Measurements from ENCODE around the gene MYLK. TPM values are rescaled to one million over a fixed set of nuclear protein-coding genes. Genes with fewer than 3 reads are reported as not detected.
A peak's percentile ranks its signal among the peaks of the same experiment; 100 is the strongest.
"Not testable (repeated sequence)": the region's sequence is repeated elsewhere in the genome, so short reads cannot be mapped to it uniquely, and the experiment has no call there.

The MYLK gene
- total and polyA plus RNA-seq, 9 donors = 16.4 to 34.5 (median 27.0) TPM

DNA sequence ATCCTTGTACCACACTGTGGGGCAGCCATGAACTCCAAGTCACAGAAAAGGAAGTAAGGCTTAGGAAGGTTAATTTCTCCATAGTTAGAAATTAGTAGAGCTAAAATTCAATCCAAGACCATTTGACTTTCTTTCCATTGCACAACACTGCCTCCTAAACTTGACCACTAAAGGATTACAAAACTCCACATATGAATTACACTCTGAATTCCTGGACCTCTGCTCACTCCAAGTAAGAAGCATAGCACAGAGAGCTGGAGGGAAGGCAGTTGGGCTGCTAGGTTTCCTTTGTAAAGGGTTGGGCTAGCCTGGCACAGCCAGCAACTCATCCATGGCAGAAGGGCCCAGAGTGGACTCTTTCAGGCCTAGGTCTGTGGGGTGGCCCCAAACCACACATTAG, 134.4 kb downstream of the MYLK start:
- no peaks in the 10 kb centered on the region for H3K4me1 ChIP-seq (ENCODE audit: control insufficient read depth, insufficient read depth, low read length)
- H3K4me3 ChIP-seq (ENCODE audit: low read length) = no peak overlapping the region
- no peaks in the 10 kb centered on the region for H3K9me3 ChIP-seq (replicated peaks; ENCODE audit: control insufficient read depth, low read depth, low read length)
- H3K27ac ChIP-seq (ENCODE audit: low read length) = no peak overlapping the region
- DNase-seq = no peak
- H3K27me3 ChIP-seq (ENCODE audit: control insufficient read depth, insufficient read depth, low read length) = no peaks in the 10 kb centered on the region
- H3K36me3 ChIP-seq (ENCODE audit: control insufficient read depth, insufficient read depth, low read length) = no peaks in the 10 kb centered on the region

DNA sequence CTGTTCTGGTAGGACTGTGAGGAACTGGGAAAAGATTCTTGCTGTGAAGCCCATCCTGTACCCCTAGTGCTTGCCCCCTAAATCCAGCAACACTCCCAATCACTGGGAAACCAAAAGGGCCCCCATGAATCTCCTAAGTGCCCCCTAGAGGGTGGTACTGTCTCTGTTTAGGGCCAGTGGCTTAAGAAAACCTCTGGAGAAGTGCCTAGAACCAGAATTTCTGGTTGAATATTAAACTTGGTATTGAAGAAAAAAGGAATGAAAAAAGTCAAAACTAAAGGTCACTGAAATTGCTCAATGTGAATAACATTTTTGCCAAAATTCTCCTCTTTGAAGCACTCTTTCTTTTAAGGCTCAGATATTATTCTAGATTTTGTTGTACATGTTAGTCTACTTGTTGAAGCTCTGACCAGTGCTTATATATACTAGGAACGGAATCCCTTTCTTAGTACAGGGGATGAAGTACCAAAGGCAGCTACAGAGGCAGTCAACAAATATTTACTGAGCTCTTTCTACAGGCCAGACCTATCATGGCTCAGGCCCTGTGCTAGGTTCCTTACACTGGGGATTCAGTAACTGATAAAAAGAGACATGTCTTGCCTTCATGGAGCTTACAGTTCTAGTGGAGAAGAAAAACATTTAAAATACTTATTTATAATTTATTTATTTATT, 138.8 kb downstream of the MYLK start:
- Histone ChIP-seq H3K36me3 (ENCODE audit: control insufficient read depth, insufficient read depth, low read length) (no peaks in the 10 kb centered on the region), H3K4me3 (ENCODE audit: low read length) (no peak overlapping the region), H3K27ac (ENCODE audit: low read length) (no peak overlapping the region), H3K9me3 (replicated peaks; ENCODE audit: control insufficient read depth, low read depth, low read length) (no peaks in the 10 kb centered on the region), H3K4me1 (ENCODE audit: control insufficient read depth, insufficient read depth, low read length) (no peaks in the 10 kb centered on the region), H3K27me3 (ENCODE audit: control insufficient read depth, insufficient read depth, low read length) (no peaks in the 10 kb centered on the region)
- WGBS (ENCODE audit: insufficient coverage) = no CpG with 5 or more reads among the region's 1 CpG
- no peak for DNase-seq

DNA sequence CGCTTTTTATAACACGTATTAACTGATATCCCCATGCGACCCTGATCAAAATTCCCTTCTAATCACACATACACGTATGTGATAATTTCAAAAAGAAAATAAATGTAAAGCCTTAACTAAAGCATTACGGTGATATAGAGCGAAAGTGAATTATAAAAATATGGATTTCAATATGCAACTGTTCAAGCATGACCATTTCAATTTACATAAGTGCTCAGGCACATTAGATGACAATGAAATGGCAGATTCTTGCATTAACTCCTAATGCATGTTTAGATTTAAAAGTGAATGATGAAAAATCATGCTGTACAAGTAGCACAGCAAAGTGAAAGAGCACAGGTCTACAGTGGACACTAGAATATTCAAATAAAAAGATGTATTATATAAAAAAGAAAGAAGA, 140.1 kb downstream of the MYLK start:
- H3K36me3 ChIP-seq (ENCODE audit: control insufficient read depth, insufficient read depth, low read length) = no peaks in the 10 kb centered on the region
- DNase-seq = no peak
- H3K4me3 ChIP-seq (ENCODE audit: low read length) = no peak overlapping the region
- no peaks in the 10 kb centered on the region for H3K9me3 ChIP-seq (replicated peaks; ENCODE audit: control insufficient read depth, low read depth, low read length)
- H3K27me3 ChIP-seq (ENCODE audit: control insufficient read depth, insufficient read depth, low read length) = no peaks in the 10 kb centered on the region
- no peak overlapping the region for H3K27ac ChIP-seq (ENCODE audit: low read length)
- H3K4me1 ChIP-seq (ENCODE audit: control insufficient read depth, insufficient read depth, low read length) = no peaks in the 10 kb centered on the region
- no CpG with 5 or more reads among the region's 6 CpGs for WGBS (ENCODE audit: insufficient coverage)

DNA sequence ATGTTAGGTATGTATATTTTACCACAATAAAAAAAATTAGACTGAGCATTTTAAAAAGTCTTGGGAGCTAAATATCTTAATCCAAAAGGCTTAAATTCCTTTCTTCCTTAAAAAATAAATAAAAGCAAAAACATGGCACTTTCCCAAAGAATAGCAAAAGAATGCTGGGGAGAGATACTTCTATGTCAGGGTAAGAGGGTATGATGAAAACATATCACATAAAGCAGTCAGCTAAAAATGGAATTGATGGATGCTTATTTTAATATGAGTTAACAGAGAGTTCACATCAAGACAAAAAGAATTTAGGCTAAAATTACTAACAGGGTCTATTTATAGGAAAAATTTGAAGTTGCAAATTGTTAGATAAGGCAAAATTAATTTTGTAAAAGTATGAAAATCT, 141.0 kb downstream of the MYLK start:
- Histone ChIP-seq H3K4me3 (ENCODE audit: low read length) (no peak overlapping the region), H3K4me1 (ENCODE audit: control insufficient read depth, insufficient read depth, low read length) (no peaks in the 10 kb centered on the region), H3K27ac (ENCODE audit: low read length) (no peak overlapping the region), H3K36me3 (ENCODE audit: control insufficient read depth, insufficient read depth, low read length) (no peaks in the 10 kb centered on the region), H3K9me3 (replicated peaks; ENCODE audit: control insufficient read depth, low read depth, low read length) (no peaks in the 10 kb centered on the region), H3K27me3 (ENCODE audit: control insufficient read depth, insufficient read depth, low read length) (no peaks in the 10 kb centered on the region)
- DNase-seq = no peak

DNA sequence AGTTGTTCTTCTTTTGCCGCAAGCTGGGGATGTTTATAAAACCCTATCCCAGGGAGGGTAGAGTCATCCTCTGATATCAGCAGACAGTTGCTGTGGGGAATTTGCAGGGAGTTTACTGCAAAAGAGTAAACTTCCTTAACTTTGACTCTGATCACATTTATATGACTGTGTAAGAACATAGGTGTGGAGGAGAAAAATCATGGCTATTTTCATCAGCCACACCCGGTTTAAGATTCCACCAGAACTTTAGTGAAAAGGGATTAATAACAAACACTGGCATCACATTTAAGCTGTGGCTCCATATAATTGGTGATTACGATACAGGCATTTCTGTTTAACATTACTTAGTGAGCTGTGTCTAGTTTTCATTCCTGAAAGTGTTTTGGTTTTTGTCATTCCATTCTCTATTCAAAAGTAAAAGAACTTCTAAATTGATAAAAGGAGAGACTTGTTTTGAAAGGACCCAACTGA, 143.1 kb downstream of the MYLK start:
- H3K4me3 ChIP-seq (ENCODE audit: low read length) = no peak overlapping the region
- WGBS (ENCODE audit: insufficient coverage) = no CpG with 5 or more reads among the region's 3 CpGs
- H3K27me3 ChIP-seq (ENCODE audit: control insufficient read depth, insufficient read depth, low read length) = no peaks in the 10 kb centered on the region
- DNase-seq = no peak
- H3K27ac ChIP-seq (ENCODE audit: low read length) = no peak overlapping the region
- H3K9me3 ChIP-seq (replicated peaks; ENCODE audit: control insufficient read depth, low read depth, low read length) = no peaks in the 10 kb centered on the region
- H3K36me3 ChIP-seq (ENCODE audit: control insufficient read depth, insufficient read depth, low read length) = no peaks in the 10 kb centered on the region
- no peaks in the 10 kb centered on the region for H3K4me1 ChIP-seq (ENCODE audit: control insufficient read depth, insufficient read depth, low read length)

DNA sequence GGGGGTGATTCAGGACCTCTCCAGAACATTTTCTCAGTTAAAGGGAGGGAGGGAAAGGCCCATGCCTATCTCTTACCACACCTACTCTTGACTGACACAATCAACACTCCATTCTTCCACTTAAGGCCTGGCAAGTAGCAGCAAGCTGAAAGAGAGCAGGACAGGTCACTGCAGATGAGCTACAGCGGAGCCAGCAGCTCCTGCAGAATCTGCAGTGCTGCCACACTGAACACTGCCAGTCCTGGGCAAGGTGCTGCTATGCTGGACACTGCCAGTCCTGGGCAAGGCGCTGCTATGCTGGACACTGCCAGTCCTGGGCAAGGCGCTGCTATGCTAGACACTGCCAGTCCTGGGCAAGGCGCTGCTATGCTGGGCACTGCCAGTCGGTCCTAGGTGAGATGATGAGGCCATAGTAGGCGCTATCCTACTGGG, 143.7 kb downstream of the MYLK start:
- Histone ChIP-seq H3K4me1 (ENCODE audit: control insufficient read depth, insufficient read depth, low read length) (no peaks in the 10 kb centered on the region), H3K36me3 (ENCODE audit: control insufficient read depth, insufficient read depth, low read length) (no peaks in the 10 kb centered on the region), H3K9me3 (replicated peaks; ENCODE audit: control insufficient read depth, low read depth, low read length) (no peaks in the 10 kb centered on the region), H3K27me3 (ENCODE audit: control insufficient read depth, insufficient read depth, low read length) (no peaks in the 10 kb centered on the region), H3K4me3 (ENCODE audit: low read length) (no peak overlapping the region), H3K27ac (ENCODE audit: low read length) (no peak overlapping the region)
- DNase-seq = no peak
- 91% methylated on average over 6 of the region's 6 CpGs for WGBS (ENCODE audit: insufficient coverage)

DNA sequence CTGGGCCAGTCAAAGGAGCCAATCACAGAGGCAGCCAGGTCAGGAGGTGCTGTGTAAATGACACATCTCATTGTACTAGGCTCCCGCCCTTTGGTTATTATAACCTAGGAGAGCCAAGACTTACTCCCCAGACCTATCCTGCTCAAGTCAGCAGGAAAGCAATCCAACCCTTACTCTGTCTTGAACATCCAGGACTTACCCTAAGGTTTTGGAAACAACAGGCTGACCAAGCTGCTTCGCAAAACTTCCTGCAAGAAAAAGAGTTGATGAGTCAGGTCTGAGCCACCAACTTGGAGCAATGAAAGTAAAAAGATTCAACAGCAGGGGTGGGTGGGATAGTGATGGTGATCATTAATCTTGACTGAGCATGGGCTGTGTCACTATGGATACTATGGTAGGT, 144.4 kb downstream of the MYLK start:
- Histone ChIP-seq H3K27me3 (ENCODE audit: control insufficient read depth, insufficient read depth, low read length) (no peaks in the 10 kb centered on the region), H3K4me1 (ENCODE audit: control insufficient read depth, insufficient read depth, low read length) (no peaks in the 10 kb centered on the region), H3K9me3 (replicated peaks; ENCODE audit: control insufficient read depth, low read depth, low read length) (no peaks in the 10 kb centered on the region), H3K36me3 (ENCODE audit: control insufficient read depth, insufficient read depth, low read length) (no peaks in the 10 kb centered on the region), H3K4me3 (ENCODE audit: low read length) (no peak overlapping the region), H3K27ac (ENCODE audit: low read length) (no peak overlapping the region)
- WGBS (ENCODE audit: insufficient coverage) = 80% methylated on average over 2 of the region's 2 CpGs
- peak; percentile 13 for DNase-seq

DNA sequence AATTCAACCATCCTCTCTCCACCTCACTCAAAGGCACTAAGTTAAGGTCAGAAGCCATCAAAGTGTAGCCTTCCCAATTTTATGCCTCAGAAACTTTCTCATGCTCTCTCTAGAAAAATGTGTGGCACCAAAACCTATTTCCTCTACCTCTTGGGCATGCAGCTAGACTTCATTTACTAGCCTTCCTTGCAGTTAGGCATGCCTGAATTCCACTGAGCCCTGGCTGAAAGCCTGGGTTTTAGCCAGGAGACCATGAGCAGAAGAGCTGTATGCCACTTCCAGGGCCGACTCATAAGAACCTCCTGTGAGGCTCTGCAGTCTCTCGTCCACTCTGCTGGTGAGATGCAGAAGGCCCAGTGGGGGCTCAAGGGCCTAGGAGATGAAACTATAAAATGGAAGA, 145.0 kb downstream of the MYLK start:
- Histone ChIP-seq H3K9me3 (replicated peaks; ENCODE audit: control insufficient read depth, low read depth, low read length) (no peaks in the 10 kb centered on the region), H3K4me1 (ENCODE audit: control insufficient read depth, insufficient read depth, low read length) (no peaks in the 10 kb centered on the region), H3K4me3 (ENCODE audit: low read length) (no peak overlapping the region), H3K36me3 (ENCODE audit: control insufficient read depth, insufficient read depth, low read length) (no peaks in the 10 kb centered on the region), H3K27me3 (ENCODE audit: control insufficient read depth, insufficient read depth, low read length) (no peaks in the 10 kb centered on the region), H3K27ac (ENCODE audit: low read length) (no peak overlapping the region)
- 90% methylated on average over 2 of the region's 2 CpGs for WGBS (ENCODE audit: insufficient coverage)
- no peak for DNase-seq

DNA sequence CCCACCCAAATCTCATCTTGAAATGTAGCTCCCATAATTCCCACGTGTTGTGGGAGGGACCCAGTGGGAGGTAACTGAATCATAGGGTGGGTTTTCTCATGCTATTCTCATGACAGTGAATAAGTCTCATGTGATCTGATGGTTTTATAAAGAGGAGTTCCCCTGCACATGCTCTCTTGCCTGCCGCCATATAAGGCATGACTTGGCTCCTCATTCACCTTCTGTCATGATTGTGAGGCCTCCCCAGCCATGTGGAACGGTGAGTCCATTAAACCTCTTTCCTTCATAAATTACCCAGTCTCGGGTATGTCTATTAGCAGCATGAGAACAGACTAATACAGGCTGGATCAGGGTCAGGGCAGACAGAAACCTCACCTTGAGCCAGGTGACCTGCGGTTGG, 145.6 kb downstream of the MYLK start:
- WGBS (ENCODE audit: insufficient coverage) = 100% methylated on average over 4 of the region's 5 CpGs
- H3K4me1 ChIP-seq (ENCODE audit: control insufficient read depth, insufficient read depth, low read length); H3K36me3 ChIP-seq (ENCODE audit: control insufficient read depth, insufficient read depth, low read length); H3K9me3 ChIP-seq (replicated peaks; ENCODE audit: control insufficient read depth, low read depth, low read length); H3K4me3 ChIP-seq (ENCODE audit: low read length); H3K27me3 ChIP-seq (ENCODE audit: control insufficient read depth, insufficient read depth, low read length); H3K27ac ChIP-seq (ENCODE audit: low read length); DNase-seq: not testable (repeated sequence)

DNA sequence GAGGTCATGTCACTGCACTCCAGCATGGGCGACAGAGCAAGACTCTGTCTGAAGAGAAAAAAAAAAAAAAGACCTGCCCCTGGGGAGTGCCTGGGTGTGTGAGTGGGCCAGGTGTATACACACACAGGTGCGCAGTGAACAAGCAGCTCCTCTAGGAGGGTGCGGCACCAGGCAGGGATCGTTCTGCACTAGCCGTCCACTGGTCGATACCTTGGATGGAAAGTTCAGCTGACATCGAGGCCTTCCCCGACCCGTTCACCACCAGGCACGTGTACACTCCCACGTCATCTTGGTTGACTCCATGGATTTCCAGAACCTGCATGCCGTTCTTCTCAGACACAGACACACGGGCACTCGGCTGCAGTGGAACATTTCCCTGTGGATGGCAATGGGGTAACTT, 147.0 kb downstream of the MYLK start:
- 91% methylated on average over 13 of the region's 14 CpGs for WGBS (ENCODE audit: insufficient coverage)
- DNase-seq = no peak
- Histone ChIP-seq H3K9me3 (replicated peaks; ENCODE audit: control insufficient read depth, low read depth, low read length) (no peaks in the 10 kb centered on the region), H3K4me1 (ENCODE audit: control insufficient read depth, insufficient read depth, low read length) (no peaks in the 10 kb centered on the region), H3K27ac (ENCODE audit: low read length) (no peak overlapping the region), H3K4me3 (ENCODE audit: low read length) (no peak overlapping the region), H3K36me3 (ENCODE audit: control insufficient read depth, insufficient read depth, low read length) (no peaks in the 10 kb centered on the region), H3K27me3 (ENCODE audit: control insufficient read depth, insufficient read depth, low read length) (no peaks in the 10 kb centered on the region)

DNA sequence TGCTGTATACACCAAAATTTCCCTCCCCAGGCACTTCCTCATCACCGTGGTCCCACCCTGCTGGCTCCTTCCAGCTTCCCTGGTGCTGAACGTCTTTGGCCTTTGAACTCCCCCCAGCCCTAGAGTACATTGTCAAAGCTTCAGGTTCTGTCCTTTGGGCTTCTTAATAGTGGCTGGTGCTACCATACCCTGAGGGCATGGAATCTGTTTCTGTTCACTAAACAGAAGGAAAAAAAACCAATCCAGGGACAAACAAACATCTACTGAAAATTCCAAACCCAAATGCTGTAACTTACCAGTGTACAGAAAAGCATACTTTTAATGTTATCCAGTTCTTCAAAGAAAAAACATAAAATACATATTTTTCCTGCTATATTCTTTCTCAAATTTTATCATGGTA, 148.7 kb downstream of the MYLK start:
- Histone ChIP-seq H3K4me1 (ENCODE audit: control insufficient read depth, insufficient read depth, low read length) (no peaks in the 10 kb centered on the region), H3K27me3 (ENCODE audit: control insufficient read depth, insufficient read depth, low read length) (no peaks in the 10 kb centered on the region), H3K27ac (ENCODE audit: low read length) (no peak overlapping the region), H3K9me3 (replicated peaks; ENCODE audit: control insufficient read depth, low read depth, low read length) (no peaks in the 10 kb centered on the region), H3K36me3 (ENCODE audit: control insufficient read depth, insufficient read depth, low read length) (no peaks in the 10 kb centered on the region), H3K4me3 (ENCODE audit: low read length) (no peak overlapping the region)
- no peak for DNase-seq
- 78% methylated on average over 1 of the region's 2 CpGs for WGBS (ENCODE audit: insufficient coverage)

Data from muscle of leg (tissue), 11 donors.